ENCODE results near the gene CEP83.
"Not testable (repeated sequence)": the region's sequence is repeated elsewhere in the genome, so short reads cannot be mapped to it uniquely, and the experiment has no call there.

The CEP83 gene

DNA sequence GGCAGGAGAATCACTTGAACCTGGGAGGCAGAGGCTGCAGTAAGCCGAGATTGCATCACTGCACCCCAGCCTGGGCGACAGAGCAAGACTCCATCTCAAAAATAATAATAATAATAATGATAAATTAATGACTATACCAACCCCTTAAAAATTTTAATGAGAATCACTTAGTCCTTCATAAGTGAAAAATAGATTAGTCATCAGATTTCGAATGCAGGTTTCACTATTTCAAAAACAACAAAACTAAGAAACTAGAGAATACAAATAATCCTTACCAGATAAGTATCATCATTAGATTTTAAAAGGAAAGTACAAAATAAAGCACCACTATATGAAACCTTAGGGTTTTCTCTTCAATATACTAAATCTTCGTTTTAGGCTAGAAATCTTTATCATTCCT, 62.3 kb downstream of the CEP83 start:
- H3K79me2 ChIP-seq (ENCODE audit: control insufficient read depth, low read length): no peaks in the 10 kb centered on the region
- peaks cover 29% of the 10 kb centered on the region for H3K36me3 ChIP-seq (ENCODE audit: control insufficient read depth, low read length)
- H3K27me3 ChIP-seq (ENCODE audit: control insufficient read depth, low read length): no peaks in the 10 kb centered on the region
- no peaks in the 10 kb centered on the region for H3K9me2 ChIP-seq (replicated peaks; ENCODE audit: control insufficient read depth, low read length)
- no peak overlapping the region for H3K4me3 ChIP-seq (ENCODE audit: low read length)
- no peaks in the 10 kb centered on the region; the same call in 1 of the 2 replicates for H3F3A ChIP-seq (ENCODE audit: control insufficient read depth, insufficient read depth)
- TF ChIP-seq, protein P1, sequence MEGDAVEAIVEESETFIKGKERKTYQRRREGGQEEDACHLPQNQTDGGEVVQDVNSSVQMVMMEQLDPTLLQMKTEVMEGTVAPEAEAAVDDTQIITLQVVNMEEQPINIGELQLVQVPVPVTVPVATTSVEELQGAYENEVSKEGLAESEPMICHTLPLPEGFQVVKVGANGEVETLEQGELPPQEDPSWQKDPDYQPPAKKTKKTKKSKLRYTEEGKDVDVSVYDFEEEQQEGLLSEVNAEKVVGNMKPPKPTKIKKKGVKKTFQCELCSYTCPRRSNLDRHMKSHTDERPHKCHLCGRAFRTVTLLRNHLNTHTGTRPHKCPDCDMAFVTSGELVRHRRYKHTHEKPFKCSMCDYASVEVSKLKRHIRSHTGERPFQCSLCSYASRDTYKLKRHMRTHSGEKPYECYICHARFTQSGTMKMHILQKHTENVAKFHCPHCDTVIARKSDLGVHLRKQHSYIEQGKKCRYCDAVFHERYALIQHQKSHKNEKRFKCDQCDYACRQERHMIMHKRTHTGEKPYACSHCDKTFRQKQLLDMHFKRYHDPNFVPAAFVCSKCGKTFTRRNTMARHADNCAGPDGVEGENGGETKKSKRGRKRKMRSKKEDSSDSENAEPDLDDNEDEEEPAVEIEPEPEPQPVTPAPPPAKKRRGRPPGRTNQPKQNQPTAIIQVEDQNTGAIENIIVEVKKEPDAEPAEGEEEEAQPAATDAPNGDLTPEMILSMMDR (IDR thresholded peaks at IDR 0.05; ENCODE audit: low read depth, low read length, poor library complexity, severe bottlenecking): no peak
- TF ChIP-seq EZH2phosphoT487 (IDR thresholded peaks at IDR 0.05; ENCODE audit: borderline replicate concordance, low read length): no peak
- H4K20me1 ChIP-seq (ENCODE audit: control insufficient read depth, insufficient read depth, low read depth, low read length): no peaks in the 10 kb centered on the region
- H3K4me2 ChIP-seq (ENCODE audit: low read length): no peak overlapping the region
- no peak overlapping the region for H3K27ac ChIP-seq (ENCODE audit: low read depth, low read length)
- no peaks in the 10 kb centered on the region for H3K4me1 ChIP-seq (ENCODE audit: control insufficient read depth, low read length)
- peaks cover 6% of the 10 kb centered on the region; the same call in 1 of the 2 replicates for H3K9me3 ChIP-seq (ENCODE audit: control insufficient read depth, insufficient read depth, low read length)

DNA sequence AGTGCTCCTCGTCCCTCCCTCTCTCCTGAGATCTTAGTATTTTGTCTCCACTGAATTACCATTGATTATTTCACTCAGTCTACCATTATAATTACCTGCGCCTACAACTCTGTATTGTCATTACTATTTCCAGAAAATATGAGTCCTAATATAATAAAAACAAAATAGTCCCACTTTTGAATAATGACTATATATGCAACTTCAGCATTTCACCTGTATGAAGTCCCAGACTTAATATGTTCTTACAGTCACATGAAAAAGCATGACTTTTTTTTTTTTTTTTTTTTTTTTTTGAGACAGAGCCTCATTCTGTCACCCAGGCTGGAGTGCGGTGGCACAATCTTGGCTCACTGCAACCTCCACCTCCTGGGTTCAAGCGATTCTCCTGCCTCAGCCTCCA, 63.7 kb downstream of the CEP83 start:
- H3K9me2 ChIP-seq (replicated peaks; ENCODE audit: control insufficient read depth, low read length); H3K9me3 ChIP-seq (ENCODE audit: control insufficient read depth, insufficient read depth, low read length); H4K20me1 ChIP-seq (ENCODE audit: control insufficient read depth, insufficient read depth, low read depth, low read length); H3K27ac ChIP-seq (ENCODE audit: low read depth, low read length); H3F3A ChIP-seq (ENCODE audit: control insufficient read depth, insufficient read depth); H3K27me3 ChIP-seq (ENCODE audit: control insufficient read depth, low read length); H3K4me3 ChIP-seq (ENCODE audit: low read length); H3K4me1 ChIP-seq (ENCODE audit: control insufficient read depth, low read length); H3K4me2 ChIP-seq (ENCODE audit: low read length); H3K79me2 ChIP-seq (ENCODE audit: control insufficient read depth, low read length): not testable (repeated sequence)
- peaks cover 18% of the 10 kb centered on the region for H3K36me3 ChIP-seq (ENCODE audit: control insufficient read depth, low read length)

DNA sequence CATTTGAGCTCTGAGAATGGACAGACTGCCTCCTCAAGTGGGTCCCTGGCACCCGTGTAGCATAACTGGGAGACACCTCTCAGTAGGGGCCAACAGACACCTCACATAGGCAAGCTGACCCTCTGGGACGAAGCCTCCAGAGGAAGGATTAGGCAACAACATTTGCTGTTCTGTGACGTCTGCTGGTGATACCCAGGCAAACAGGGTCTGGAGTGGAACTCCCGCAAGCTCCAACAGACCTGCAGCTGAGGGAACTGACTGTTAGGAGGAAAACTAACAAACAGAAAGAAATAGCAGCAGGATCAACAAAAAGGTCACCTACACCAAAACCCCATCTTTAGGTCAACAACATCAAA, 69.6 kb downstream of the CEP83 start:
- TF ChIP-seq, protein P1 (IDR thresholded peaks at IDR 0.05; ENCODE audit: low read depth, low read length, poor library complexity, severe bottlenecking): no peak
- no peak for TF ChIP-seq EZH2phosphoT487 (IDR thresholded peaks at IDR 0.05; ENCODE audit: borderline replicate concordance, low read length)
- 0 out of 2 replicates have a peak, but pooled peaks cover 3% of the 10 kb centered on the region for H3K9me3 ChIP-seq (ENCODE audit: control insufficient read depth, insufficient read depth, low read length)

DNA sequence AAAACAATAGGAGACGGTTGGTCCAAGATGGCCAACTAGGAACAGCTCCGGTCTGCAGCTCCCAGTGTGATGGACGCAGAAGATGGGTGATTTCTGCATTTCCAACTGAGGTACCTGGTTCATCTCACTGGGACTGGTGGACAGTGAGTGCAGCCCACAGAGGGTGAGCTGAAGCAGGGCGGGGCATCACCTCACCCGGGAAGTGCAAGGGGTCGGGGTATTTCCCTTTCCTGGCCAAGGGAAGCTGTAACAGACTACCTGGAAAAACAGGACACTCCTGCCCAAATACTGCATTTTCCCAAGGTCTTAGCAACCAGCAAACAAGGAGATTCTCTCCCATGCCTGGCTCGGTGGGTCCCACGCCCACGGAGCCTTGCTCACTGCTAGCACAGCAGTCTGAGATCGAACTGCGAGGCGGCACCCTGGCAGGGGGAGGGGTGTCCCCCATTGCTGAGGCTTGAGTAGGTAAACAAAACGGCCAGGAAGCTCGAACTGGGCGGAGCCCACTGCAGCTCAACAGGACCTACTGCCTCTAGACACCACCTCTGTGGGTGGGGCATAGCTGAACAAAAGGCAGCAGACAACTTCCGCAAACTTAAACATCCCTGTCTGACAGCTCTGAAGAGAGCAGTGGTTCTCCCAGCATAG, 70.1 kb downstream of the CEP83 start:
- not testable (repeated sequence) for H3K9me2 ChIP-seq (replicated peaks; ENCODE audit: control insufficient read depth, low read length); H3K4me3 ChIP-seq (ENCODE audit: low read length)

More for the DNA sequence above, 69.6 kb downstream of the CEP83 start:
- Histone ChIP-seq H3K79me2 (ENCODE audit: control insufficient read depth, low read length) (no peaks in the 10 kb centered on the region), H3K27me3 (ENCODE audit: control insufficient read depth, low read length) (no peaks in the 10 kb centered on the region), H4K20me1 (ENCODE audit: control insufficient read depth, insufficient read depth, low read depth, low read length) (no peaks in the 10 kb centered on the region), H3K27ac (ENCODE audit: low read depth, low read length) (no peak overlapping the region), H3K4me3 (ENCODE audit: low read length) (no peak overlapping the region), H3K4me2 (ENCODE audit: low read length) (no peak overlapping the region), H3K4me1 (ENCODE audit: control insufficient read depth, low read length) (no peaks in the 10 kb centered on the region), H3K36me3 (ENCODE audit: control insufficient read depth, low read length) (peaks cover 15% of the 10 kb centered on the region), H3F3A (ENCODE audit: control insufficient read depth, insufficient read depth) (no peaks in the 10 kb centered on the region), H3K9me2 (replicated peaks; ENCODE audit: control insufficient read depth, low read length) (no peaks in the 10 kb centered on the region)

More for the DNA sequence above, 70.1 kb downstream of the CEP83 start:
- H3K27me3 ChIP-seq (ENCODE audit: control insufficient read depth, low read length); H4K20me1 ChIP-seq (ENCODE audit: control insufficient read depth, insufficient read depth, low read depth, low read length); H3K79me2 ChIP-seq (ENCODE audit: control insufficient read depth, low read length); H3F3A ChIP-seq (ENCODE audit: control insufficient read depth, insufficient read depth); H3K4me2 ChIP-seq (ENCODE audit: low read length); H3K9me3 ChIP-seq (ENCODE audit: control insufficient read depth, insufficient read depth, low read length); H3K4me1 ChIP-seq (ENCODE audit: control insufficient read depth, low read length); H3K27ac ChIP-seq (ENCODE audit: low read depth, low read length): not testable (repeated sequence)
- peaks cover 20% of the 10 kb centered on the region for H3K36me3 ChIP-seq (ENCODE audit: control insufficient read depth, low read length)
